Measurements from ENCODE around the gene FFAR2.

The FFAR2 gene

DNA sequence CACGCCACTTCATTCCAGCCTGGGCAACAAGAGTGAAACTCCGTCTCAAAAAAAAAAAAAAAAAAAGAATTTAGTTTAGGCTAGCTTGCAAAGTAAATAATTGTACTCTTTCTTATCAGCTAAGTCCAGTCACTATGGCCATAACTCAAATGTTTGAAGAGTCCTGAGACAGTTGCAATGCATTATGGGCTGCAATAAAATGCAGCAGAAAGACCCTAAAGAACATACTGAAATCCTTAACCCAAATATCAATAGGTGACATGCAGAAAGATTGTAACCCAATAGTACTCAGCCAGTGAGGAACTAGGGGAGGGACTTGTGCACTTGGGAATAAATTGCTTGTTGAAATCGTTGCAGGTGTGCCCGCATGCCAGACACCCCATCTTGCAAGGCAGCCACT is 20.9 kb upstream of the FFAR2 start:
- FAIRE-seq, result no peak

DNA sequence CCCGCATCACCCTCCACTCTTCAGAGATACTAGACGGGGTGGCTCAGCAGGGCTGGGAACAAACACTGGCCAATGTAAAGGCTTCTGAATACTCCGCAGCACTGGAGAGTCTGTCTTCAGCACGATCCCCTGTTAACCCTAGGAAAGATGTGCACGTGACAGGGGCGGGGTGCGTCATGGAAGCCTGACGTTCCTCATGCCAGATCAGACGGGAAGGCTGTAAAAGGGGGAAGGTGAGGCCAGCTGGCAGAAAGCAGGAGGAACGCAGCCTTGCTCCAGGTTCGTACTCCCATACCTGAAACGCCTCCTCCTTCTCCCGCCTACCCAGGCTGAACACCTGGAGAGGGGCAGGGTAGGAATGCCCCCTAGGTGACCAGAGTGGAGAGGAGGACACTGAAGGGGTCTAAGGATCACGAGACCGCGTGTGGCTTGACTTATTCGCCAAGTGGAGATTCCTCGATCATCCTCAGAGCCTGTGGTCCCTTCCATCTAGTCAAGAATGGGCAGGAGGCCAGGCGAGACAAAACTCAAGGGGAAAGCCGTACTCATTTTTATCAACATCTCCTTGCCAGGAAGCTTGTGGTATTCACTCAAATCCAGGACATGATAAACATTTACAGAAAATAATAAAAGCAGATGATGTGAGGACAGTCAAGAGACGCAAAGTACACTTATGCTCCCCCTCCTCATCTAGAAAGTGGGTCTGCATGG is 18.2 kb upstream of the FFAR2 start:
- FAIRE-seq, result no peak

DNA sequence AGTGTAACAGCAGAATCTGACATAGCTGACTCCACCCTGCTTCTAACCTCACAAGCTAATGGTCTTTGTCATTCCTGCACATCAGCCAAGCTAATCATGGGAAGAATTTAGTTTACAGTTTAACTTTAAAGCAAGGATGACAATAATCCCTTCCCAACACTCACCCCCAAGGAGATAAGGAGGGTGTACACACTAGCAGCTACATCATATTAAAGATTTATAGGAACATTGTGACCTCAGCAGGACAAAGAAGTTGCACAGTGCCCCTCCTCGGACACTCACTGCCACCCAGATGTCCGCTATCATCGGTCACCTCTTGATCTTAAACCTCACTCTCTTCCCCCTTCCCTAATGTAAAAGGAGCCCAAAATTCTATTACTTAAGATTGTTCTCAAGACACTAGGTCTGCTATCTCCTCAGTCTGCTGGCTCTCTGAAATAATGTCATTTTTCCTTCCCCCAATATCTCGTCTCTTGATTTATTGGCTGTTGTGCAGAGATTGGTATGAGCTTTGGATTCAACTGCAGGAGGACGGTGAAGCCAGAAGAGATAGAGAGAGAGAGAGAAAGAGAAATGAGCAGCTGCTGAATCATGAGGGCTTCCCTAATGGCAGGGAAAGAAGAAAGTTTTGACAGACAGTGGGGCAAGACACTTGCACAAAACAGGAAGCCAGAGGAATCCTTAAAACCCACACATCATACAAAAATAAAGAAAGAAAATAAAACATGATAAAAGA is 17.5 kb upstream of the FFAR2 start:
- no peak for FAIRE-seq

DNA sequence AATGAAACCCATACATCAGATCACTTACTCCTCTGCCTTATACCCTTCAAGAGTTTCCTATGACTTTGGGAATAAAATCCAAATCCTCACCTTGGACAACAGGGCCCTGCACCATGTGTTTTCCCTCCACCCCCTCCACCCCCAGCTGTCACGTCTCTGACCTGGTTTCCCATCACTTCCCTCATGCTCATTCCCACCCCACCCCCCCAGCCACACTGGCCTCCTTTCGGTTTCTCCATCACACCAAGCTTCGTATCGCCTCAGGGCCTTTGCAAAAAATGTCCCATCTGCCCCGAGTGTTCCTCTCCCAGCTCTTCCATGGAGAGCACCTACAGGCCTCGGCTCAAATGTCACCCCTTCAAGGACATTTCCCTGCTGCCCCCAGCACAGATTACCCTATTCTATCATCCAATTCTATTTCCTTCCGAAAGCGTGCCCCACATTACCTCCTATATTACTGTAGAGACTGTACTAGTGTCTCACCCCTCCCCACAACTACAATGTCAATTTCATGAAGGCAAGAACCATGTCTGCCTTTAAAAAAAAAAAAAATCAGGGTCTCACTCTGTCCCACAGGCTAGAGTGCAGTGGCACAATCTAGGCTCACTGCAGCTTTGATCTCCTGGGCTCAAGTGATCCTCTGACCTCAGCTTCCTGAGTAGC is 16.8 kb upstream of the FFAR2 start:
- FAIRE-seq, result no peak

DNA sequence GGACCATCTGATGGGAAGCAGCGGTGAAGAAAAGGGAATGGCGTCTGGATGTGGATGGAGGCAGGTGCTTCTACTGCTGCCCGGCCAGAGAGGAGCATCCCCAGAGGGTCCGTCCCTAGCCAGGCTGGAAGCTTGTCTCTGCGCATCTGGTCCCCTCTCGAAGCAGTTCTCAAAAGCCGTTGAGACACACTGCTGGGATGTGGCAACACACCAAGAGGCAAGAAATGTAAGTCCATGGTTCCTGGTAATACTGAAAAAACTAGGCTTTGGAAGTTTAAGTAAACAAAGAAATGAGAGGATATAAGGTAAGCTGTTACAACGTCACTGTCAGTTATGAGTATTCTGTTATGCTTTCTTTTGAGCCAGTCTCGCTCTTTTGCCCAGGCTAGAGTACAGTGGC is 15.1 kb upstream of the FFAR2 start:
- no peak for FAIRE-seq

DNA sequence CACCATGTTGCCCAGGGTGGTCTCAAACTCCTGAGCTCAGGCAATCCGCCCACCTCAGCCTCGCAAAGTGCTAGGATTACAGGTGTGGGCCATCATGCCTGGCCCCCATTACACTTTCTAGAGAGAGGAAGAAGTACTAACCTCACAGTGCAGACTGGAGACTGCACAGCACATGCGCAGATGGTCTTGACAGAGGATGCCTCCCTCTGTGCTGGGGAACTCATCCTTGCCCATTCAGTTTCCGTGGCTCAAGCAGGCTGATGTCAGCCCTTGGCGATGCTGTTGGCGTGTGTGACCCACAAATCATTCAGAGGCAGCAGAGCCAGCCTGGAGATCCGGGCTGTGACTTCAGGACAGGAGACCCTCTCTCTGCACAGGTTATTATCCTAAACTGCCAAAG is 14.6 kb upstream of the FFAR2 start:
- no peak for FAIRE-seq

DNA sequence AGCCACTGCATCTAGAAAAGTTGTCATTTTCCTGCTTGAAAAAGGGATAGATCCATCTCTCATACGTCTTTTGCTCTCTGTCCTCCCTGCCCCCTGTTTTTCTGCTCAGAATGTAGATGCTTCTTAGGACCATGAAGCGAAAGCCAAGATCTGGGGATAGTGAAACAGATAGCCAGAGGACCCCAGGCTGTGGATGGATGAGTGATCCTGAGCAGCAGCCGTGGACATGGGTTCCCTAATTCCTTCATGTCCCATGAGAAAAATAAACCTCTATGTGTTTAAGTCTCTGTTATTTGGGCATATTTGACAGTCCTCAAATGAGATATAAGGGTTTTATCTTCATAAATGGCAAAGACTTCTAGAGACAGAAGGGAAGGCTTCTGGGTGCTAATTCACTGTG is 12.2 kb upstream of the FFAR2 start:
- no peak for FAIRE-seq

DNA sequence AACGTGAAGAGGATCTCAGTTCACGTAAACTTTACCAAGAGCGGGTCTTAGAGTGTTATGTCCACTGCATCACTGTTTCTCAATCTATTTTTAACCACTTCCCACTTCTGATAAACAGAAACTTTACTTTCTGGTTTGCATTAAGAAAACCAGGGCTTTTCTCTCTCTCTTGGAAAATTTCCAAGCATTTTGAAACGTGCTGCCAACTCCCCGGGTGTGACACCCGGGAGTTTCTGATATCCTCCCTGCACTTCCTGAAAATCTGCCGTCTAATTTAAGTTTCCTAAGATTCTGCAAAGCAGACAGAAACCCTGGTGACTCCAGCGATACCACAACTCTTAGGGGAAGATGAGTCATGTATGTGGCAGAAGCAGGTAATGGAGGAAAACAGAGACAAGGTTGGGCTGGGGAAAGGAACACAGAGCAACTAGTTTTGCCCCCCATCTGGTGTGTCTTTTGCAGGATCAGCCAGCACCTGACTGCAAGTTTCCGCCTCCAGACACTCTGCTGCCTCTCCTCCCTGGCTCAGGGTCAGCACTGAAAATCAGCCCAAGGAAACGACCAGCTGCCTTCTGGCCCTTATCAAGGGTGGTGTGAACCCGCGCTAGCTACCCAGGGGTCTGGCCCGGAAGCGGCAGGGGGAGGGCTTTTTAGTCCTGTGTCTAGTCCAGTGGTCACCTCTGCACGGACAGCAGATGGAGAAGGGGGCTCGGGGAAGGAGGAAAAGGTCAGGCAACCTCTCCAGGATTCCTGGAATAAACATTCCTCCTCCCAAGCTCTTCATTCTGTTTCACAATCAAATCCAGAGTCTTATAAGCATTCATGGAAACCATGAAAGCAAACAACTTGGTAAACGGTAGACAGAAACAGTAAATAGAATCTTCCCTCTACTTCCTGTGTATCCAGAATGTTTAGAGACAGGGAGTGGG is 11.3 kb upstream of the FFAR2 start:
- no peak for FAIRE-seq

DNA sequence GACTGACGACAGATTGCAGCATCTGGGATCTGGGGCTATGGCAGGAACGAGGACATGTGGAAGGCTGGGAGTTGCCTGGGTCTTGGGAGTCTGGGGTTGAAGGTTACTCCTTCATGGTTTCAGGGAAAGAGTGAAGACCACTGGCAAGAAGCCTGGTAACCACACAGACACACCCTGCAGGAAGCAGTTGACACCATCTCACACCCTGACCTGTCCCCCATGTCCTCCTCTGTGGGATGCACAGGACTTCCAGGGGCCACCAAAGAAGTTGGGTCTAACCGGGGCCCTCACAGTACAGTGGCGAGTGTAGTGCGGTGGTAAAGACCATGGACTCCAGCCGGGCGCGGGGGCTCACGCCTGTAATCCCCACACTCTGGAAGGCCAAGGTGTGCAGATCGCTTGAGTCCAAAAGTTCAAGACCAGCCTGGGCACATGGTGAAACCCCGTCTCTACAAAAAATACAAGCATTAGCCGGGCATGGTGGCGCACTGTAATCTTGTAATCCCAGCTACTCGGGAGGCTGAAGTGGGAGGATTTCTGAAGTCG is 10.6 kb upstream of the FFAR2 start:
- no peak for FAIRE-seq

DNA sequence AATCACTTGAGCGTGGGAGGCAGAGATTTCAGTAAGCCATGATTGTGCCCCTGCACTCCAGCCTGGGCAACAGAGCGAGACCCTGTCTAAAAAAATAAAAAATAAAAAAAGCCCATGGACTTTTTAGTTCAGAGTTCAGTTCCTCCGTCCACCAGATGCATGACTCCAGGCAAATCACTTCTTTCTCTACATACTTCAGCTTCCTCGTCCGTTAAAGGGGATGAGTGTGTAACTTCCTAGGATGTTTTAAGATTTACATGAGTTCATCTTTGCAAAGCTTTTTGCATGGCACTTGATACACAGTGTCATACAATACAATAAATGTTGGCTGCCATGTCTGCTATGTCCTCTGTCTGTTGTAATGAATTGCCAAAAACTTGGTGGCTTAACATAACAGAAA is 10.0 kb upstream of the FFAR2 start:
- no peak for FAIRE-seq

DNA sequence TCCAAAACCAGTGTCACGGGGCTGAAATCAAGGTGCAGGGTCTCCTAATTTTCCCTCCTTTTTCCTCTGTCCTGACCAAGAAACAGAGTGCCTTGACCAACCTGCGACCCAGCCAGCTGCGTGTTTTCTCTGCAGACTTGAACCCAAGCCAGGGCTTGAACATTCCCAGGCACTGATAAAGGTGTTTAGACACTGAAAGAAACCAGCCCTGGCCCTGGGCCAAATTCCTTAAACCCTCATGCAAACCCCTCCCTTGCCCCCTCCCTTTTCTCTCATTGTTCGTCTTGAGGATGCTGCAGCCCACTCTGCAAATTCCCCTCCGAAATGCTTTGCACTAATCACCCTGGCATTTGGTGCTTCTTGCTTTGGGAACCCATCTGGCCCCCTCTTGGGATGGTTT is 9.5 kb upstream of the FFAR2 start:
- no peak for FAIRE-seq

DNA sequence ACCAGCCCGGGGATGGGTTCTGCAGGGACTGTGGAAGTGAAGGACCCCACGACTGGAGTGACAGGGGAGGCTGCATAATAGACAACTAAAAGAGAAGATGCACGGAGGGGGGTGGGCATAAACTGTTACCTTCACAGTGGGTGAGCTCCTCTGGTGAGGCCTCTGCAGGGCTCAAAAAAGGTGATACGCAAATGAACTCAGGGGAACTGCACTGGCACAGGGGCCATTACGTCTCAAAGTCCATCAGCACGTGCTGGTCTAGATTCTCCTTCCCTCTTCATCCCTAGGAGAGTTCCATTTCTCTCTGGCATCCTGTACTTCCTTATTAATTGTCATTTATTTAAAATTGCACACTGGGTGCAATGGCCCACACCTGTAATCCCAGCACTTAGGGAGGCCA is 8.1 kb upstream of the FFAR2 start:
- FAIRE-seq, result no peak

DNA sequence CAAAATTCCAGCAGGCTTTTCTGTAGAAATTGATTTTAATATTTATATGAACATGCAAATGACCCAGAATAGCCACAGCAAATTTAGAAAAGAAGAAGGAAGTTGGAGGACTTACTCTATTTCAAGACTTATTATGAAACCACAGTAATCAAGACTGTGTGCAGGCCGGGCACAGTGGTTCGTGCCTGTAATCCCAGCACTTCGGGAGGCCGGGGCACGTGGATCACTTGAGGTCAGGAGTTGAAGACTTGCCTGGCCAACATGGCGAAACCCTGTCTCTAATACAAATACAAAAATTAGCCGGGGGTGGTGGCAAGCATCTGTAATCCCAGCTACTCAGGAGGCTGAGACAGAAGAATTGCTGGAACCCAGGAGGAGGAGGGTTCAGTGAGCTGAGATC is 6.0 kb upstream of the FFAR2 start:
- FAIRE-seq, result no peak

DNA sequence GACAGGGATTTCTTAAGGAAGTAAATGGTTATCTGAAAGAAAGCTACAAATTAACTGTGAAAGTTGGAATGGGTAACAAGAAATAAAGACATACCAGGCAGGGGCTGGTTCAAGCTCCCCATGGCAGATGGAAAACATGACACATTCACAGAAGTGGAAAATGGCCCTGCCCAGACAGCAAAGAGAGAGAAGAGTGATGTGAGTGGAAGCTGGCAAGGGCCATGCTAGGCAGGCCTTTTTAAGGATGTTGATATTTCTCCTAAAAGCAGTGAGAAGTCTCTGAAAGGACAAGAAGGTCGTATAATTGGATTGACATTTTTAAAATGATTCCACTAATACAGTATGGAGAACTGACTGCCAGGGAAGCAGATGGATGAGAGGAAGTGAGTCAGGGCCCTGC is 3.3 kb upstream of the FFAR2 start:
- no peak for FAIRE-seq

DNA sequence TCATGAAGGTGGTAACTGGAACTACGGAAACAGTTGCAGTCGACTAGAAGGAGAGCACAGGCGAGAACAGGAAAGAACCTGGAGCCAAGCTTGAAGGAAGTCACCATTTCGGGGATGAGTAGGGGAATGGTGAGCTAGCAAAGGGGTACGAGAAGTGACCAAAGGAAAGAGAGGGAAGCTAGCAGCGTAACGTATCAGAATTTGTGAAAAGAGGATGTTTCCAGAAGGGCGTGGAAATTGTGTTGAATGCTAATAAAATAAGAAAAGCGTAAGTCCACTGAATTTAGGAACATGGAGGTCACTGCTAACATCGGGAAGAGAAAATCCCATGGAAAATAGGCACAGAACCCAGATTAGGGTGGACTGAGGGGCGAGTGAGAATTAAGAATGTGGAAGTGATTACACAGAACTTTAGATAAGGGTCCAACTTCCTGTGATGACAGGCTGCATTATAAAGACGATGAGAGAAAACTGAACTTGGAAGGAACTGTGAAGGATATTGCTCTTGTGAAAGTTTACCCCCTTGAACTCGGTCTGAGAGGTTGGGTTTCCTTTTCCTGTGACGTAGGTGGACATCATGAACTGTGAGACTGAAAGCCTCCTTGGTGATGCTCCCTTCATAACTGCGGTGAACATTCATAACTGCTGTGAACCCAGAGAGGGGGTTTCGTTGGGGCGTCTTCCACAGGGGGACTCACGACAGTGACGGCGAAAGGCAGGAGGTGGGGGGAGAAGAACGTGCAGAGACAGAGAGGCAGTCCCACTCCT is 2.0 kb upstream of the FFAR2 start:
- FAIRE-seq, result no peak

DNA sequence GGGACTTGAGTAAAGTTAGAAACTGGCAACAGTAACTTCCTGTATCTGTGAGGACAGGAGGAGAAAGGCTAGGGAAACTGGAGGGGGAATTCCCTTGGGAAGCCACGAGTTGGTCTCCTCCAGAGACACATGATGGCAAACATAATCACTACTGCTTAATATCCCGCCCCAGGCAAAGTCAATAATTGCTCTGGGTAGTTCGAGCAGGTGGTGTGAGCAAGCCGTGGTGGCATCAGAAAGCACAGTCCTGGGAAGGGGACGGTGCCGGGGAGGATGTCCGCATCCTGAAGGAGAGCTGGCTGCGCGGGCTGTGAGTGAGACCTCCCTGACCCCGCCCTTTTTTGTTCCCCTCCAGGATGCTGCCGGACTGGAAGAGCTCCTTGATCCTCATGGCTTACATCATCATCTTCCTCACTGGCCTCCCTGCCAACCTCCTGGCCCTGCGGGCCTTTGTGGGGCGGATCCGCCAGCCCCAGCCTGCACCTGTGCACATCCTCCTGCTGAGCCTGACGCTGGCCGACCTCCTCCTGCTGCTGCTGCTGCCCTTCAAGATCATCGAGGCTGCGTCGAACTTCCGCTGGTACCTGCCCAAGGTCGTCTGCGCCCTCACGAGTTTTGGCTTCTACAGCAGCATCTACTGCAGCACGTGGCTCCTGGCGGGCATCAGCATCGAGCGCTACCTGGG is 1.4 kb downstream of the FFAR2 start:
- FAIRE-seq, result no peak

DNA sequence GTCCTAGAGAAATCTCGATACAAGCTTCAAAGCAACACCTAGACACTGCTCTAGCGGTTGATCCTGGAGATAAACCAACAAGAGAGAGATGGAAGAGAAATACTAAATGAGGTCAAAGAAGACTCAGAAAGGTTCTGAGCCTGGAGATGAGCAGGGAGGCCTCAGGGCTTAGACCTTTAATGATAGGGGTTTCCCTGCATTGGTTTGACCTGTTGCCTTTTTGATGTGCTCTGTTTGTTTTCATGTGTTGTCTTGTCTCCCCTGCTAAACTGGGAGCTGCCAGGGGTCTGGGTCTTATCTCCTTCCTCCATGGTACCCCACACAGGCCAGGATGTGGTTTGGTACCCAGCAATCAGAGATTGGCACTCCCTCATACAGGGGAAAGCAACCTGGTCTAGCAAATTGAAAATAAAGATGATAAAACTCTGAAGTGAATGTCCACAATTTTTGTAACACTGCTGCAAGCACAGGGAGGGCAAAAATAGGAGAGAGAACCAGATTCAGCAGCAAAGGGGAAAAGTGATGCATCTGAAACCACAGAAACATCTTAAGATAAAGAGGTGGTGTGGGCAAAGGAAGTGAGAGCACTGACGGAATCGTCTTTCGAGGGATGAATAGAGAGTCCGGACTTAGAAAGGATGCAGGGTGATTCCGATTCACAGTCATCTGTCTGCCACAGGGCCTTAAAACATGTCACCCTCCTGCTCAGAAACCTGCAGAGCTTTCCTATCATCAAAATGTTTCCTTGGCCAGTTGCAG is 3.5 kb downstream of the FFAR2 start:
- FAIRE-seq, result no peak

DNA sequence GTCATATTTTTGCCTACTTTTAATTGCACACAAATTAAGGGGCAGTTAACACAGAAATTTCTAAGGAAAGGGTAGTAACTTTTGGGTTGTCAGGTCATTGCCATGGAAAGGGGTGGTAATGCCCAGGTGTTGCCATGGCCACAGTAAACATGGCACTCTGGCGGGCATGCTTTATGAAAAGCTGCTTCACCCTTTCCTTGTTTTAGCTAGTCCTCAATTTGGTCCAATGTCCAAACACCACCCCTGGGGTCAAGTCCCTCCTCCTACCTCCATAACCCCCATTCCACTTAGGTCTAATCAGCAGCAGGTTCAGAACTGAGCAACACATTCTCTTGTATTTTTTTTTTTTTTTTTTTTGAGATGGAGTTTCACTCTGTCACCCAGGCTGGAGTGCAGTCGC is 6.6 kb downstream of the FFAR2 start:
- FAIRE-seq, result no peak

DNA sequence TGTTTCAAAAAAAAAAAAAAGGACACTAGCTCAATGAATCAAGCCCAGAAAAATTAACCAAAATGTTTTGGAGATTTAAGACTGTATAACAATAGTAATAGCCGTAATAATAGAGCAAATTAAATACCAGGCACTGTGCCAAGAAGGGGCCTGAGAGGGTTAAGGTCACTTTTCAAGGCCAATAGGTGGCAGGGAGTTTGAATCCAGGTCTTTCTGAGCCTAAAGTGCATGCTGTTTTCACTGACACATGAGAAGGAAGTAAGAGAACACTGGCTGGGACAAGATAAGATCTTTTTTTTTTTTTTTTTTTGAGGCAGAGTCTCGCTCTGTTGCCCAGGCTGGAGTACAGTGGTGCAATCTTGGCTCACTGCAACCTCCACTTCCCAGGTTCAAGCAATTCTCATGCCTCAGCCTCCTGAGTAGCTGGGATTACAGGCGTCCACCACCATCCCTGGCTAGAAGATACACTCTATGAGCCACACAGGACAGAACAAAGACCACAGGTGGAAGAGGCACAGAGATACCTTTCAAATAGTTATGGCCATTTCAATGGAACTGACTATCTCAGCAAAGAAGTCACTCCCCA is 7.7 kb downstream of the FFAR2 start:
- FAIRE-seq, result no peak

DNA sequence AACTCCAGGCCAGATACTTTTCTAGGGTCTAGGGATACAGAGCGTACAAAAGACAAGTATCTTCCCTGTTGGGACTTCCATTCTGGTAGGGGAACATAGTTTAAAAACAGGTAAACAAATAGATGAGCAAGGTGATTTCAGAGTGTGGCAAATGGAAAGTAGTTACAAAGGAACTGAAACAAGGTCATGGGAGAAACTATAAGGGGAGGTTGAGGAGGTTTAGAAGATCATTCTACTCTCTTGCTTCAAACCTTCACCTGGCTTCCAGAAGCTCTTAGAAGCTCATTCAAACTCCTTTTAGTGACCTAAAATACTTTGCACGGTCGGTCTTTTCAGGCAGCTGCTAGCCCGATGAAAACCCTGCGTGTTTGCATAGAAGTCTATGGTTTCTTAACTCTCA is 9.1 kb downstream of the FFAR2 start:
- FAIRE-seq, result no peak

Measured in A204.1 (cell line).